HG02970 (cell line): ENCODE measurements around the gene ALKBH5.

ENCODE experiments used
- ATAC-seq: cut with Tn5 transposase; IDR thresholded peaks from one replicate; pipeline ENCODE4 v1.9.1; 2021; ENCODE audit warnings: mild to moderate bottlenecking, moderate library complexity, moderate number of reproducible peaks; ENCODE audit not compliant: unreplicated experiment, low FRiP score

Gene ALKBH5

DNA sequence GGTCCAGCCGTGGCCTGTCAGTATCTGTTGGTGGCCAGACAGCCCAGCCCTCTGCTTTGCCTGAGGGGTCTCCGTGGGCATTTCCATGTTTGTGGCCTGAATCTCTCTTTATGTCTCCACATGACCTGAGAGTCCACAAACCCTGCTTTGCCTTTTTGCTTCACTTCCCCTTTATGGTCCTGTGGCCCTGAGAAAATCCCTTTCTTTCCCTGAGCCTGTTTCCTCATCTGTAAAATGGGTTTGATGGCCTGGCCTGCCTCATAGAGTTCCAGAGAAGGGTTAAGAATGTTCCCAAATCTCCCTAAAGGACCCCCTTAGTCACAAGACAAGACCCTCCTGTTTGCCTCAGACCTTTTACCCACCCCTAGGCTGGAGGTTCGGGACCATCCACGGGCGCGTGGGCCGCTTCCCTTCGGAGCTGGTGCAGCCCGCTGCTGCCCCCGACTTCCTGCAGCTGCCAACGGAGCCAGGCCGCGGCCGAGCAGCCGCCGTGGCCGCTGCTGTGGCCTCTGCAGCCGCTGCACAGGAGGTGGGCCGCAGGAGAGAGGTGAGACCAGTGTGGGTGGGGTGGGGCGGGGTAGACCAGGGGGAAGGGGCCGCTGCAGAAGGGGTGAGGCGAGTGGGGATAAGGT lies 26.2 kb upstream of the ALKBH5 start:
- no peak for ATAC-seq

DNA sequence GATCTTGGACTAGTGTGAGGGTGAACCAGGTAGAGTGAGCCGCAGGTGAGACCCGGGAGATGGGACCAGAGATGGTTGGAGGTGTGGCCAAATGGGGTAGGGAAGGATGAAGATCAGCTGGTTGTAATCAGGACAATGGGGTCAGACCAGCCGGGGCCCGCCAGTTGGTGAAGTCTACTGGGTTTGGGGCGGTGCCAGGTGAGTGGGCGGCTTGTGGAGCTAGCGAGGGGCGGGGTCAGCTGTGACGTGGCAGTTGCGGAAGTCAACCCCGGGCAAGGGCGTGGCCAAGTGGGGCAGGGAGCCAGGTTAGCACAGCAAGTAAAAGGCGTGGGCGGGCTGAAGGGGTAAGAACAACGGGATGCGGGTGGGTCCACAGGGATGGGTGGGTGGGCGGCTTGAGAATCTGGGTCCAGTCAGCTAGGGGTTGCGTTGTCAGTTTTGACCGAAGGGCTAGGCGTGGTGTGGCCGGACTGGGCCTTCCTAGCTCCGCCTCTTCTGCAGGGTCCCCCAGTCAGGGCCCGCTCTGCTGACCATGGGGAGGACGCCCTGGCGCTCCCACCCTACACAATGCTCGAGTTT lies 25.5 kb upstream of the ALKBH5 start:
- ATAC-seq: no peak

DNA sequence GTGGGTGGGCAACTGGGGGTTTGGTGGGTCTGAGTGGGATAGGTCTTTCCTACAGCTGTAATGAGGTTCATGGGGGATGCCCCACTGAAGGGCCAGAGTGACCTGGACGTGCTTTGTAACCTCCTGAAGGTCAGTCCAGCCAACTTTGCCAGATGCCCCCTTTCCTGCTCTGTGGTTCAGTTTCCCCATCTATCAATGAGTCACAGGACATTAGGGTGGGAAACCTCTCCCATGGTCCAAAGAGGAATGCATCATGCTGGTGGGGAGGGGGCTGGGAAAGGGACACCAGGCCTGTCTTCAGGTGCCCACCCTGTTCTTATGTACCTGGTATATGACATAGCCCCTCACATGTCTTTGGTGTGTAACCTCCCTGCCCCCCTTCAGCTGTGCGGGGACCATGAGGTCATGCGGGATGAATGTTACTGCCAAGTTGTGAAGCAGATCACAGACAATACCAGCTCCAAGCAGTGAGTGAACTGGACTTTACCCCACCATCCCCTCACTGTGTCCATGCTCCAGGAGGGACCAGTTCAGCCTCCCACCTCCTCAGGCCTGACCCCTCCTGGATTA lies 24.0 kb upstream of the ALKBH5 start:
- ATAC-seq: no peak

DNA sequence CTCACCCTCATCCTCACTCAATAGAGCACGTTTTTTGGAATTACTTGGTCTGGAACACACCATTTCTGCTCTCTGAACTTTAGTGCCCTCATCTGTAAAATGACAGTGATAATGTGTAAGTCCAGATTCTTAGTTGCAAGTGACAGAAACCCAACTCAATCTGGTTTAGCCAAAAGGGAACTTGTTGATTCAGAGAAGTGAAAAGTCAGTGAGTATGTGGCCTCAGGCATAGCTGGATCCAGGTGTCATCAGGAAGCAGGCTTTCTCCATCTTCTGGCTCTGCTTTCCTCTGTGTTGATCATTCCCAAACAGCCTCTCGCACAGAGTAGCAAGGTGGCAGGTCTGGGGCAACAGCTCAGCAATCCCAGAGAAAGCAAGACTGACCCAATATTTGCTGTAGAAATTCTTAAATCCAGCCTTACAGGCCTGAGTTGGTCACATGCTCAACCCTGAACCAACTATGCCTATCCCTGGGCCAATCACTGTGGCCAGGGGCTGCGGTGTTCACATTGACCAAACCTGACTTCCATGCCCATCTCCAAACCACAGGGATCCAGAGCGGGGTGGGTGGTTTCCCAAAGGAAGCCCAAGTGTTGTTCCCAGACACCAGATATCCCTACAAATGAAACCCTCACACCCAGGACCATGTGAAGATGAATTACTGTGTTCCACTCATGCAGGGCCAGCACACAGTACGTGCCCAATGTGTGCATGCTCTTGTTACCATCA lies 23.3 kb upstream of the ALKBH5 start:
- no peak for ATAC-seq

DNA sequence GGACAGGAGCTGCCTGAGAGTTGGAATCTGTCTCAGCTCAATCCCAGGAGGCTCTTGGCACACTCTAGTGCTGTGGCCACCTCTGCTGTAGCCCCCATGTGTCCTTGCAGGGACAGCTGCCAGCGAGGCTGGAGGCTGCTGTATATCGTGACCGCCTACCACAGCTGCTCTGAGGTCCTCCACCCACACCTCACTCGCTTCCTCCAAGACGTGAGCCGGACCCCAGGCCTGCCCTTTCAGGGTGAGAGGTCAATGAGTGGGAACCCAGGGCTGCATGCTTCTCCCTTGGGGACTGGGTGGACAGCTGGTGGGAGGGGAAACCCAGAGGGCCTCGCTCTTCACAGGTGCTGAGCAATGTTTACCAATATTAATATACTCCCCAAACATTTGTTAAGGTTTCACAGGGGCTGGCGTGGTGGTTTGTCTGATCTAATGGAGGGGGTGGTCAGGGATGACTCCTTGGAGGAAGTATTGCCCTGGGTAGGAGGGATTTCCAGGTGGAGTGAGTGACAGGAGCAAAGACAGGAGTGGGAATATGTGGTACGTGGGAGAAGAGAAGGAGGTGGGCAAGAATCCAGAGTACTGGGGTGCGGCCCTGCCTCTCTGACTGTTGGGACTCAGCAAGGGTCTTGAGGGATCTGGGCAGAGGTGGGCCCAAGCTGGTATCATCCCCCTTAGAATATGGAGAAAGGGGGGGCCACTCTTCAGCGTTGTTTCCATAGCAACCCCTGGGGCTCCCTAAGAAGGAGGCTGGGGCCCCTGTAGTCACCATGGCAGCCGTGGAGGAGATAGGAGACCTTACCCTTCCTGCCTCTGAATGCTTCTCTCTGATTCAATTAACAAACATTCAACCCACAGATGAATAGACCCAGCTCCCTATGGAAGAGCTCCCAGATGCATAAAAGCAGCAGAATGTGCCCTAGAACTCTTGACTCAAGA lies 22.2 kb upstream of the ALKBH5 start:
- ATAC-seq: no peak

- no peak for ATAC-seq
Observed at GRCh38 chr17:18163547-18163946, 20.1 kb upstream of the ALKBH5 start.

DNA sequence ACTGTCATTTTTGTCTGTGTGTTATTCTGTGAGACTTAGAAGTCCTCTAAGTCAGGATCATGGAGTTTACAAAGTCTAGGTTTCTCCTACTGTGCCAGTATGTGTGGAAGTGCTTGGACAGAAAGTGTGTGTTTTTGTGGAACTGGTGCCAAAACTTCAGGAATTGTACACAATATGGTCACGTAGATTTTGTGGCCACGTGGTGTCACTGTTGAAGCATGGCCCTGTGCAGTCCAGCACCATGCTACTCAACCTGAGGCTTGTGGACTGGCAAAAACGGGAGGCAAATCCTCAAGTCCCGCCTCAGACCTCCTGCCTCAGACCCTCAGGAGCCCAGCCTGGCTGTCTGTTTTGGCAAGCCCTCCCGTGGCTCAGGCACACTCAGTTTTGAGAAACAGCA lies 16.7 kb upstream of the ALKBH5 start:
- ATAC-seq: no peak

- no peak for ATAC-seq
Observed at GRCh38 chr17:18167421-18167820, 16.2 kb upstream of the ALKBH5 start.

GRCh38 chr17:18172531-18173278 lies 10.9 kb upstream of the ALKBH5 start:
- no peak for ATAC-seq

DNA sequence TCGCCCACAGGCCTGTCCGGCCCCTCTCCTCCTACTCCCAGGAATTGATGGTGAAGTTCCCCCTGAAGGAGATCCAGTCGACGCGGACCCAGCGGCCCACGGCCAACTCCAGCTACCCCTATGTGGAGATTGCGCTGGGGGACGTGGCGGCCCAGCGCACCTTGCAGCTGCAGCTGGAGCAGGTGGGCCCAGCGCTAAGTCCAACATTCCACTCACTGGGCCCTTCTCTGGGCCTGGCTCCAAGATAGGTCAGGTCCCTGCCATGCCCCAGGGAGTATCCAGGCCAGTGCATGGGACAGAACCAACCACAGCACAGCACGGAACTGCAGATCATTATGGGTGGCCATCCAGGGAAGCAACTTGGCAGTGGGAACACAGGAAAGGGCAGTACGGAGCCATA lies 9.9 kb upstream of the ALKBH5 start:
- ATAC-seq: no peak

- no peak for ATAC-seq
Observed at GRCh38 chr17:18176176-18176575, 7.5 kb upstream of the ALKBH5 start.

DNA sequence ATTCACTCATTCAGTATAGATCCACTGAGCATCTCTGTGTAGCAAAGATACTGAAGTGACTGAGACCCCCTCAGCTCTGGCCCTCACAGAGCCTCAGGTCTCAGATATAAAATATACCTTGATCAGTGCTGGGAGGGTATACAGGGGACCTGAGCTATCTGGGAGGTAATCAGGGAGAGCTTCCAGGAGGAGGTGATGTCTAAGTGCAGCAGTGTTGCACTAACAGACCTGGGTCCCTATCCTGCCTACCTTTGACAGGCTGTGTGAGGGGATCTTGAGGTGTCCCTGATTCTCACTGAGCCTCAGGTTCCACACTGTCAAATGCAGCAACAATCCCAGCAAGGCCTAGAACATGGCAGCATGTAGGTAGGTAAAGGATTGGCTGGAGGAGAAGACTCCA lies 6.5 kb upstream of the ALKBH5 start:
- no peak for ATAC-seq

DNA sequence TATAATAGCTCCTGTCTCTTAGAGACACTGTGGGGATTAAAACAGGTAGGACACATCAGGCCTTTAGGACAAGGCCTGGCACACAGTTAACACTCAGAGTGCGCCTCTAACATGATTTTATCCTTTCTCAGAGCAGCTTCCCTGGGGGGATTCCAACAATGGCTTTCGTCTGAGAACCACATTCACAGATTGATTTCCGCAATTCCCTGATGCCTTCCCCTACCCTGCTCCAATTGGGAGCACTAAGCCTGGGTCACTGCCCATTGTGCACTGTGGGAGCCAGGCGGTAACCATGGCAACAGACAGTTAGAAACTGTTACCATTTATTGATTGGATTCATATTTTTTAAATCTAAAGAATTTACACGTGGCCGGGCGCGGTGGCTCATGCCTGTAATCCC lies 5.9 kb upstream of the ALKBH5 start:
- no peak for ATAC-seq

DNA sequence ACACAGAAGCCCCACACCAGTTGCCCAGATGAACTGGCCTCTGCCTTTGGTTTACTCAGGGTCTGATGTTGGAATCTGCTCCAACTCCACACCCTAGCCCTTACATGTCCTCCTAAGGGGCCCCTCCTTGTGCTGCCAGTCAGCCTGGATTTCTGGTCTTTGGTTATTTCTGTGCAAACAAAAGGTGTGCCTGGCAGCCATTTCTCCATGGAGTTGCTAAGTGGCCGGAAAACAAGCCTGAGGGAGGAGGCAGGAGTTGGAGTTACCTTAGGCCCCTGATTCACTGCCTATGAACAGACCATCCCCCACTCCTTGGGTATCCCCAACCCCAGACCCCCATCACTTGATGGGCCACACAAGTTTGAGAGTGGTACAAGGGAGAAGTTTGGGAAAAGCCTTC lies 4.4 kb upstream of the ALKBH5 start:
- ATAC-seq: no peak

GRCh38 chr17:18179804-18180203 lies 3.8 kb upstream of the ALKBH5 start:
- no peak for ATAC-seq

GRCh38 chr17:18181358-18181757 lies 2.3 kb upstream of the ALKBH5 start:
- ATAC-seq: no peak

DNA sequence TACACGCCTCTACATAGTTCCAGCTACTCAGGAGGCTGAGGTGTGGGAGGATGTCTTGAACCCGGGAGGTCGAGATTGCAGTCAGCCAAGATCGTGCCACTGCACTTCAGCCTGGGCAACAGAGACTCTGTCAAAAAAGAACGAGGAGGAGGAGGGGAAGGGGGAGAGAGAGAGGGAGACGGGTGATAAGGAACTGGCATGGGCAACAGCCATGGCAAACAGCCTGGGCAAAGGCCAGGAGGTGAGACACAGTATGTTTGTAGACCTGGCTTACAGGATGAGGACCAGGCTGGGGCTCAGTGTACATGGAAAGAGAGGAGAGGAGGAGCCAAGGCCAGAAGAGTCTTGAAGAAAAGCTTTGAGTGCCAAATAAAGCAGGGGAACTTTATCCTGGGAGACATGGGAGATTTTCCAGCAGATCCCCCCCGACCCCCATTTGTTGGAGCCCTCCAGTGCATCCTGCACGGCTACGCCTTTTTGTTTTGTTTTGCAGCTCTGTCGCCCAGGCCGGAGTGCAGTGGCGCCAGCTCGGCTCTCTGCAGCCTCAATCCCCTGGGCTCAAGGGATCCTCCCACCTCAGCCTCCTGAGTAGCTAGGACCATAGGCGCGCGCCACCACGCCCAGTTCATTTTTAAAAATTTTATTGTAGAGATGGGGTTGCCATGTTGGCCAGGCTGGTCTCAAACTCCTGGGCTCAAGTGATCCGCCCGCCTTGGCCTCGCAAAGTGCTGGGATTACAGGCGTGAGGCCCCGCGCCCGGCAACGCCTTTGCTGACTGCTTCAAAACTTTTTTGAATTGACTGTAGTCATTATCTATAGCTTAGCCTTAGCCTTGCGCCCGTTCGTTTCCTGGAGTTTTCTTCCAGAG lies 1.3 kb upstream of the ALKBH5 start:
- ATAC-seq: no peak

DNA sequence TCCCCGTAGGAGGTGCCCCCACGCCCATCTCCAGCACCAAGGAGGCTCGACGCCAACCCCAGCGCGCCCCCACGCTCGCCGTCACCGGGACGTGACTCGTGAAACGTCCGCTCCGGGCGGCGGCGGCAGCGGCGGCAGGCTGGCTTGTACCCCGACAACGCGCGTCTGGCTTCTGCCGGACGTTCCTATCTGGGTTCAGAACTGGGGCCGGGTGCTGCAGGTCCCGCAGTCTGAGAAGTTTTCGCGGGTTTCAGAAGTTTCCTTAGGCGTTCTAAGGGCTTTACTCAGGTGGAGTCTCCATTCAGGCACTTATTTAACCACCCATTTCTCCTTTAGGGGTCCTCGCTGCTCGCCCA lies 672 bp upstream of the ALKBH5 start:
- peak; percentile 31 for ATAC-seq
